ENCODE measurements around the gene OR5AR1. TPM values are rescaled to one million over a fixed set of nuclear protein-coding genes. Genes with fewer than 3 reads are reported as not detected.
"Not testable (repeated sequence)": the region's sequence is repeated elsewhere in the genome, so short reads cannot be mapped to it uniquely, and the experiment has no call there.

OR5AR1 gene
- total RNA-seq, 1 donor from 2014 or later = not detected

DNA sequence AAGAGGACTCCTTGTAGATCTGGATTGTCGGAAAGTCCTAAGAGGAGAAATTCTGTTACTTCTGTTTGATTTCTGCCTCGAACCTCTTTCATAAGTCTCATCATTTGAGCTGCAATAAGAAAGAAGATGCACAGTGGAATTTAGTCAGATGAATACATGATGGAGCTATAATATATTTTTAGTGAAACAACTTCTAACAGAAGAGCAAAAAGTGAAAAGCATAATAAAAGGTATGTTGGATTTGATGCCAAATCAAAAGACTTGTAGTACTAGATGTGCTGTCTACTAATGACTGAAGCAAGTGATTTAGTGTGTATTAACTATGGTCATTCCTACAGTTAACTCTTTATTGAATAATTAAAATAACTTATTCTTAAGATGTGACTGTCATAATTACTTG is 21.1 kb upstream of the OR5AR1 start, which contains the start of gene OR5AP2:
Gene OR5AP2, minus strand, starts transcription at position 101 of the 400 bp plus-strand sequence. Its CDS starts 0 bp downstream, at position 101.
- no peak for TF ChIP-seq CTCF (IDR thresholded peaks at IDR 0.05)
- H3K36me3 ChIP-seq = no peaks in the 10 kb centered on the region
- DNase-seq (no peak), ATAC-seq (no peak)
- H3K27ac ChIP-seq = no peak within 1 kb of the TSS
- no peak within 1 kb of the TSS for H3K4me3 ChIP-seq
- intact Hi-C loops (cut with DNase I) = no loop called here
- H3K27me3 ChIP-seq (ENCODE audit: low read depth) = no peaks in the 10 kb centered on the region
- H3K4me1 ChIP-seq = no peaks in the 10 kb centered on the region
- no peaks in the 10 kb centered on the region for H3K9me3 ChIP-seq

DNA sequence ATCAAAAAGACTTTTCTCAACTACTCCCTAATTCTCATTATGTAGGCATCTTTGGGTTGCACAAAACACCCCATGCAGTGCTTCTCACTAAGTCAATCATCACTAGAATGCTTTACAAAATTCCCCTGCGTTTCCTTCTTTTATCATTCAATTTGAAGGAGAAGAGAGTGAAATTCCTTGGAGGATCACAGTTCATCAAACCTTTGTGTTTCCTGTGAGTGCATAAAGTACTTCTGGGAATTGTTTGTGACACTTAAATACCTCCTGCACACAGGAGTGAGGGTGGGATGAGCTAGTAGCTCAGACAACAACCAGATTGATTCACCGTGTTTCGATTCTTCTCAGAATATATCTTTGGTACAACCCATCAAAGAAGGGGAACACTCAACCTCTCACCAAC is 3.7 kb upstream of the OR5AR1 start:
- Histone ChIP-seq H3K9me3 (no peaks in the 10 kb centered on the region), H3K4me1 (no peaks in the 10 kb centered on the region), H3K36me3 (no peaks in the 10 kb centered on the region), H3K27me3 (ENCODE audit: low read depth) (no peaks in the 10 kb centered on the region), H3K4me3 (no peak overlapping the region), H3K27ac (no peak overlapping the region)
- no peak for ATAC-seq
- DNase-seq = no peak
- TF ChIP-seq CTCF (IDR thresholded peaks at IDR 0.05) = no peak
- intact Hi-C loops (cut with DNase I) = no loop called here

GRCh38 chr11:56670984-56671383 is 7.5 kb downstream of the OR5AR1 start:
- H3K27ac ChIP-seq = no peak overlapping the region
- no peak overlapping the region for H3K4me3 ChIP-seq
- intact Hi-C loops (cut with DNase I) = no loop called here
- DNase-seq (no peak), ATAC-seq (no peak)
- H3K4me1 ChIP-seq = no peaks in the 10 kb centered on the region
- H3K9me3 ChIP-seq = no peaks in the 10 kb centered on the region
- H3K27me3 ChIP-seq (ENCODE audit: low read depth) = no peaks in the 10 kb centered on the region
- H3K36me3 ChIP-seq = no peaks in the 10 kb centered on the region
- TF ChIP-seq CTCF (IDR thresholded peaks at IDR 0.05) = no peak

- Histone ChIP-seq H3K27ac (no peak overlapping the region), H3K4me1 (no peaks in the 10 kb centered on the region), H3K27me3 (ENCODE audit: low read depth) (no peaks in the 10 kb centered on the region), H3K4me3 (no peak overlapping the region), H3K36me3 (no peaks in the 10 kb centered on the region), H3K9me3 (no peaks in the 10 kb centered on the region)
- DNase-seq (no peak), ATAC-seq (no peak)
- intact Hi-C loops (cut with DNase I) = no loop called here
- TF ChIP-seq CTCF (IDR thresholded peaks at IDR 0.05) = no peak
Measured at GRCh38 chr11:56688554-56689100, 25.1 kb downstream of the OR5AR1 start.

DNA sequence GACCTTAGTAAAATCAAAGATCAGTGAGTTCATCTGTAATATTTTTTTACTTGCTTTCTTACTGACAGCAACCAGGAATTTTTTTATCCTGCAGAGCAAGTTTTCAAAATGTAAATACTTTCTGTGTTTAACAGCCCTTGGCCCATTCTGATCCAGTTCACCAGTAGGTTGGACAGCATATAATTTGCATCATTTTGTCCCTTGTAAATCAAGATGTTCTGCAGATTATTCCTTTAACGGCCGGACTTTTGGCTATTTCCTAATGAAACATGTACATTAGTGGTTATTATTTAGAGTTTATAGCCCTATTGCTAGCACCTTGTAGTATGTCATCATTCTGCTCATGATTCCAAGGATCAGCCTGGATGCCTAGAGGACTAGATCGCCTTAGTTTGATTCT is 27.7 kb downstream of the OR5AR1 start:
- H3K4me1 ChIP-seq; intact Hi-C loops (cut with DNase I); H3K36me3 ChIP-seq; H3K27ac ChIP-seq; H3K9me3 ChIP-seq; ATAC-seq; DNase-seq; H3K4me3 ChIP-seq; H3K27me3 ChIP-seq (ENCODE audit: low read depth): not testable (repeated sequence)

DNA sequence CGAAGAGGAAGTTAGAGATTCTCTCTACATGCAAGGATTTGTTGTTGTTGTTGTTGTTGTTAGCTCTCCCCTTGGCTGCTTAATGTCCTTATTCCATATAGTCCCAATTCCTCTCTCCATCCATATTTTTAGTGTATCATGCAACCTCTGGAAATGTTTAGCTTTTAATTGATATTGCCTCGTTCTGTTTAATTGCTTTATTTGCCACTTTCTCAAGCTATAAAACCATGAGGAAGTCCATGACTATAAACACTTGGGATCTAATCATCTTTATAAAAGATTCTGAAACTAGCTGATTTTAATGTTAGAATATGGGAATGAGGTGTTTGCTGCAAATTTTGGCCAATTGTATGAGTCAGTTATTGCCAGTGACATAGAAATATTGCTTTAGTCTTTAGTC is 29.9 kb downstream of the OR5AR1 start:
- Histone ChIP-seq H3K9me3 (no peaks in the 10 kb centered on the region), H3K36me3 (no peaks in the 10 kb centered on the region), H3K4me1 (no peaks in the 10 kb centered on the region), H3K4me3 (no peak overlapping the region), H3K27me3 (ENCODE audit: low read depth) (no peaks in the 10 kb centered on the region), H3K27ac (no peak overlapping the region)
- ATAC-seq (no peak), DNase-seq (no peak)
- intact Hi-C loops (cut with DNase I) = no loop called here
- no peak for TF ChIP-seq CTCF (IDR thresholded peaks at IDR 0.05)
